Measurements from ENCODE around the gene PLRG1.

DNA sequence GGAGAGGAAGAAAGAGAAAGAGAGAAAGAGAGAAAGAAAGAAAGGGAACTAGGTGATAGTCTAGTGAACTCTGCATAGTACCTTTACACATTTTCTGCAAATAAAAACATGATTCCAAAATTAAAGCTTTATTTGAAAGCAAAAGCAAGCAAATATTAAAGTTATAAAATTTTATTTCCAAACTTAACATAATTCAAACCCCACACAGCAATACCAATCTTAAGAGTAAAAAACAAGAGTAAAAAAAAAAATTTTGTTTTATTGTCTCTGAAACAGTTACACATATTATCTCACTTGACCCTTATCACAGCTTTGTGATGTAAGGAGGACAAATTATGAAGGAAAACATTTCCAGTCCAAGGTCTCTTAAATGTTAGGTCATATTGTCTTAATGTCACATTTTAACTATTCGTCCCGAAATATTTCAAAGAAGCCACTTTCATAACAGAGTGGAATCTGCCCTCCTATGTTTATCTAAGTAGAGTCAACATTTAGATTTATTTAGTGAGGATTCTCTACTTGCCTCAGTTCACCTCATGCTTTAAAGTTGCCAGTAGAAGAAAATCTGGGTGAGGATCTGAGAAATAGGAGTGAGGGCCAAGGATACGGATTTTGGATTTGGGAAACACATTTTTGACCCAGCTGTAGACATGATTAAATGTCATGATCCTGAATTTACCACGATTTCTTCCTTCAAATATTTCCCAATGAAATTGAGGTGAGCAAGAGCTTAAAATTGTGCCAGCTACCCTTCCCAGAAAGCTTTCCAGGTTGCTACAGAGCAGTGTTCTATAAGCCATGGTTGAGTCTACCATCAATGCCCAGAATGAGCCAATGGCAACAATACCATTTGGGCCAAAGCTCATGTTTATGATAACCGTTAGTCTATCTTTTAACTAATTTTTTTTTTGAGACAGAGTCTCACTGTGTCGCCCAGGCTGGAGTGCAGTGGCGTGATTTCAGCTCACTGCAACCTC is 47.9 kb upstream of the PLRG1 start:
- TF ChIP-seq POLR2A (IDR thresholded peaks at IDR 0.05; ENCODE audit: low read depth) = no peak
- TF ChIP-seq, protein P1, sequence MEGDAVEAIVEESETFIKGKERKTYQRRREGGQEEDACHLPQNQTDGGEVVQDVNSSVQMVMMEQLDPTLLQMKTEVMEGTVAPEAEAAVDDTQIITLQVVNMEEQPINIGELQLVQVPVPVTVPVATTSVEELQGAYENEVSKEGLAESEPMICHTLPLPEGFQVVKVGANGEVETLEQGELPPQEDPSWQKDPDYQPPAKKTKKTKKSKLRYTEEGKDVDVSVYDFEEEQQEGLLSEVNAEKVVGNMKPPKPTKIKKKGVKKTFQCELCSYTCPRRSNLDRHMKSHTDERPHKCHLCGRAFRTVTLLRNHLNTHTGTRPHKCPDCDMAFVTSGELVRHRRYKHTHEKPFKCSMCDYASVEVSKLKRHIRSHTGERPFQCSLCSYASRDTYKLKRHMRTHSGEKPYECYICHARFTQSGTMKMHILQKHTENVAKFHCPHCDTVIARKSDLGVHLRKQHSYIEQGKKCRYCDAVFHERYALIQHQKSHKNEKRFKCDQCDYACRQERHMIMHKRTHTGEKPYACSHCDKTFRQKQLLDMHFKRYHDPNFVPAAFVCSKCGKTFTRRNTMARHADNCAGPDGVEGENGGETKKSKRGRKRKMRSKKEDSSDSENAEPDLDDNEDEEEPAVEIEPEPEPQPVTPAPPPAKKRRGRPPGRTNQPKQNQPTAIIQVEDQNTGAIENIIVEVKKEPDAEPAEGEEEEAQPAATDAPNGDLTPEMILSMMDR (IDR thresholded peaks at IDR 0.05) = no peak
- TF ChIP-seq EP300 (IDR thresholded peaks at IDR 0.05) = no peak
- no peak for TF ChIP-seq POLR2AphosphoS5 (IDR thresholded peaks at IDR 0.05)

All from esophagus muscularis mucosa (tissue), 4 donors.